ENCODE results near the gene PDLIM3.

DNA sequence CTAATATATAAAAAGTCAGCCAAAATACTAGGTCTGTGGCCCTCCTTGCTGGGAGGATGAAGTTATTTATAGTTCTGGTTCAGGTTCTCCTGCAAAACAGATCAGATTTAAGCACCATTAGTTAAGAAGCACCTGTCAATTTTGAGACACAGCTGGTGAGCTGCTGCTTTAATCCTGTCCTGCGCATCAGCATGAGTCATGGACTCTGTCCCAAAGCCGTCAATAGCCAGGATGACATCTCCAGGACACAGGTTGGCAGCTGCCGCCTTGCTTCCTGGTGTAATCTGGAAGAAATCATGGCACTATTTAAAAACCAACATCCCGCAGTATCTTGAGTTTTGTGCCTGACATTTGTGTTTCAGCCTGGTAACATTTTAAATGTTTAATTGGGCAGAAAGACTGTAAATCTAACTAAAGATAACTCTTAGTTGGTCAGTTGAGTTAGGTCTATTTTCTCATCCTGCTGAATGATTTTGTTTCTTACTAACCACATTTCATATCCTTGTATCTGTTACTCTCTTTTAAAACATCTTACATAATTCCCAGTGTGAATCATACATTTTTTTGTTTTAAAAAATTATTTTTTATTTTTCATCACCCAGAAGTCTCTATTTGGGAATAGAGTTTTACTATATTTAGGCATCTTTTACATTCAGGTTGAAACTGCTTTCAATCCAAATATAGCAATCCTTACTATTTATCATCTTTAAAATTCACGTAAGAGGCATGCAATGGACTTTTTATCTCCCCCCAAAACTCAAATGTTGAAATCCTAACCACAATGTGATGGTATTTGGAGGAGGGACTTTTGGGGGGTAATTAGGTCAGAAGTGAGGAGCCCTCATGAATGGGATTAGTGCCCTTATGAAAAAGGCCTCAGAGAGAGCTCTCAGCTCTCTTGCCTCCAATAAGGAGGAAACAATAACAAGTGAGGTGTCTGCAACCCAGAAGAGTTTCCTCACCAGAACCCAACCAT lies 10.1 kb downstream of the PDLIM3 start:
- TF ChIP-seq, protein P1, sequence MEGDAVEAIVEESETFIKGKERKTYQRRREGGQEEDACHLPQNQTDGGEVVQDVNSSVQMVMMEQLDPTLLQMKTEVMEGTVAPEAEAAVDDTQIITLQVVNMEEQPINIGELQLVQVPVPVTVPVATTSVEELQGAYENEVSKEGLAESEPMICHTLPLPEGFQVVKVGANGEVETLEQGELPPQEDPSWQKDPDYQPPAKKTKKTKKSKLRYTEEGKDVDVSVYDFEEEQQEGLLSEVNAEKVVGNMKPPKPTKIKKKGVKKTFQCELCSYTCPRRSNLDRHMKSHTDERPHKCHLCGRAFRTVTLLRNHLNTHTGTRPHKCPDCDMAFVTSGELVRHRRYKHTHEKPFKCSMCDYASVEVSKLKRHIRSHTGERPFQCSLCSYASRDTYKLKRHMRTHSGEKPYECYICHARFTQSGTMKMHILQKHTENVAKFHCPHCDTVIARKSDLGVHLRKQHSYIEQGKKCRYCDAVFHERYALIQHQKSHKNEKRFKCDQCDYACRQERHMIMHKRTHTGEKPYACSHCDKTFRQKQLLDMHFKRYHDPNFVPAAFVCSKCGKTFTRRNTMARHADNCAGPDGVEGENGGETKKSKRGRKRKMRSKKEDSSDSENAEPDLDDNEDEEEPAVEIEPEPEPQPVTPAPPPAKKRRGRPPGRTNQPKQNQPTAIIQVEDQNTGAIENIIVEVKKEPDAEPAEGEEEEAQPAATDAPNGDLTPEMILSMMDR (IDR thresholded peaks at IDR 0.05; ENCODE audit: poor library complexity): no peak
- TF ChIP-seq EZH2 (IDR thresholded peaks at IDR 0.05; ENCODE audit: borderline replicate concordance) (no peak), EZH2phosphoT487 (IDR thresholded peaks at IDR 0.05; ENCODE audit: low read depth, severe bottlenecking, unreplicated experiment) (no peak)

Measured in hepatocyte (in vitro differentiated cells).